Measurements from ENCODE around the gene ADAP1.

GRCh38 chr7:918118-918425 lies 36.4 kb downstream of the ADAP1 start:
- TF ChIP-seq CTCF (conservative IDR thresholded peaks at IDR 0.05; ENCODE audit: low read length) (no peak), EZH2phosphoT487 (IDR thresholded peaks at IDR 0.05; ENCODE audit: borderline replicate concordance, low read depth, low read length) (no peak)

All from OCI-LY7 (cell line).